ENCODE results near the gene PLEKHG4.

DNA sequence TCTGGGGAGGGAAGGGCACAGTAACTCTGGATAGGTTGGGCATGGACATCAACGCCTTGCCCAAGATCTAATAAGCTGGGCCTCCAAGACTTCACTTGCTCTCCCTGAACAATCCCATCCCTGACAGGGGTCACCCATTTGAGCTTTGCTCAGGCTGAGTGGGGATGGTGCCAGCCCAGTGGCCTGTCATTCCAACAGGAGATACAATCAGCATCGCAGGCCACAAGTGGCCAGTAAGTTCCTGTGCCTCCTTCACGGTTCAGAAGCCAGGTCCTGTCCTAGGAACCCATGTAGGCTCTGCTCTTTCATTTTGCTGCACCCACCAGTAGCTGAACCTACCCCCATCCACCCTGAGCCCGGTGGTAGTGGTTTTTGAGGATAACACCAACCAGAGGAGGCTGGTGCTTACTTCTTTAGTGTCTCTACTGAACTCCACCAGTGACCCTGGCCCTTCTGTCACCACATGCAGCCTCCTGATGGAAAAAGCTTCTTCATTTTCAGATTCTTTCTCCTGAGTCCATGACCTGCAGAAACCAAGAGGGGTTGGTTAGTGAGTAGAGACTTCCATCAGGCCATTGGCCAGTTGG, 14.9 kb downstream of the PLEKHG4 start:
- TF ChIP-seq, protein P1, sequence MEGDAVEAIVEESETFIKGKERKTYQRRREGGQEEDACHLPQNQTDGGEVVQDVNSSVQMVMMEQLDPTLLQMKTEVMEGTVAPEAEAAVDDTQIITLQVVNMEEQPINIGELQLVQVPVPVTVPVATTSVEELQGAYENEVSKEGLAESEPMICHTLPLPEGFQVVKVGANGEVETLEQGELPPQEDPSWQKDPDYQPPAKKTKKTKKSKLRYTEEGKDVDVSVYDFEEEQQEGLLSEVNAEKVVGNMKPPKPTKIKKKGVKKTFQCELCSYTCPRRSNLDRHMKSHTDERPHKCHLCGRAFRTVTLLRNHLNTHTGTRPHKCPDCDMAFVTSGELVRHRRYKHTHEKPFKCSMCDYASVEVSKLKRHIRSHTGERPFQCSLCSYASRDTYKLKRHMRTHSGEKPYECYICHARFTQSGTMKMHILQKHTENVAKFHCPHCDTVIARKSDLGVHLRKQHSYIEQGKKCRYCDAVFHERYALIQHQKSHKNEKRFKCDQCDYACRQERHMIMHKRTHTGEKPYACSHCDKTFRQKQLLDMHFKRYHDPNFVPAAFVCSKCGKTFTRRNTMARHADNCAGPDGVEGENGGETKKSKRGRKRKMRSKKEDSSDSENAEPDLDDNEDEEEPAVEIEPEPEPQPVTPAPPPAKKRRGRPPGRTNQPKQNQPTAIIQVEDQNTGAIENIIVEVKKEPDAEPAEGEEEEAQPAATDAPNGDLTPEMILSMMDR (IDR thresholded peaks at IDR 0.05 in 2 of 3, conservative IDR thresholded peaks at IDR 0.05 in 1 of 3; ENCODE audit: control insufficient read depth in 2 of 3, extremely low read depth in 1 of 3, insufficient read depth in 1 of 3, low read depth in 3 of 3, low read length in 3 of 3): no peak
- no peak for TF ChIP-seq SMAD1 (IDR thresholded peaks at IDR 0.05; ENCODE audit: low read depth, partially characterized antibody)
- TF ChIP-seq EZH2 (IDR thresholded peaks at IDR 0.05; ENCODE audit: borderline replicate concordance, control insufficient read depth, low read depth, low read length): no peak
- no peak for TF ChIP-seq MAX (IDR thresholded peaks at IDR 0.05; ENCODE audit: low read depth, low read length)
- TF ChIP-seq FOXM1 (IDR thresholded peaks at IDR 0.05; ENCODE audit: low read depth, low read length): no peak
- TF ChIP-seq BCL11A (IDR thresholded peaks at IDR 0.05; ENCODE audit: low read depth, low read length): no peak
- TF ChIP-seq PAX5 (IDR thresholded peaks at IDR 0.05; ENCODE audit: borderline replicate concordance, low read depth, low read length): no peak
